Endothelial cell of umbilical vein (primary cell): ENCODE data around the gene EIF4E. TPM values are rescaled to one million over a fixed set of nuclear protein-coding genes. Genes with fewer than 3 reads are reported as not detected.

Experiments used
- BruUV-seq: library from RNA; stranded (reverse); fragments of 400-500 nt; replicated peaks from 2 replicates; lab custom pipeline; 2021; lab: Mats Ljungman, UMichigan
- CTCF ChIA-PET: fragments of 300-600, 350-600 bp; sonication (Branson Sonifier 250); formaldehyde crosslinking; loops from one replicate; lab custom pipeline; 2021; ENCODE audit warnings: antibody characterized with exemption, inconsistent platforms; lab: Charles Lee
- POLR2A ChIA-PET: fragments of 300-600, 350-600 bp; sonication (Branson Sonifier 250); formaldehyde crosslinking; loops from one replicate; lab custom pipeline; 2021; ENCODE audit warnings: antibody characterized with exemption, inconsistent platforms; lab: Charles Lee
- DNase-seq: peaks from one replicate; pipeline ENCODE4 v3.0.0-alpha.2; 2011; ENCODE audit warnings: low read depth, low spot score
- FAIRE-seq: peaks from 2 replicates; lab custom pipeline; 2011; peaks lifted over from hg19 to GRCh38; lab: Jason Lieb, UNC
- H2AFZ ChIP-seq: 2 replicates; pipeline ENCODE4 v1.6.0; 2012; ENCODE audit warnings: low read depth, low read length, control low read depth, inconsistent platforms
- H3K27ac ChIP-seq: 2 replicates; pipeline ENCODE4 v1.5.1; 2011; ENCODE audit warnings: low read depth, mild to moderate bottlenecking, control low read depth, low read length, moderate library complexity; ENCODE audit not compliant: insufficient read depth
- H3K27me3 ChIP-seq, 2 experiments: 2 replicates each; pipeline versions ENCODE4 v1.6.0 to v1.6.1; 2011; ENCODE audit warnings: low read length in 2 of 2, mixed read lengths in 1 of 2; ENCODE audit not compliant: control insufficient read depth in 2 of 2, insufficient read depth in 2 of 2
- H3K36me3 ChIP-seq, 2 experiments: 2 replicates in 1 of 2; 3 replicates in 1 of 2; pipeline ENCODE4 v1.5.1; 2011; ENCODE audit warnings: low read length in 2 of 2, mild to moderate bottlenecking in 1 of 2, moderate library complexity in 1 of 2; ENCODE audit not compliant: control insufficient read depth in 2 of 2, insufficient read depth in 2 of 2; ENCODE audit errors: extremely low read depth in 1 of 2
- H3K4me1 ChIP-seq: 3 replicates; pipeline ENCODE4 v1.5.1; 2011; ENCODE audit warnings: mild to moderate bottlenecking, low read length; ENCODE audit not compliant: control insufficient read depth, insufficient read depth; ENCODE audit errors: extremely low read depth
- H3K4me2 ChIP-seq: 2 replicates; pipeline ENCODE4 v1.6.1; 2011; ENCODE audit warnings: low read length, control low read depth, mixed read lengths; ENCODE audit not compliant: insufficient read depth
- H3K4me3 ChIP-seq, 3 experiments: fragments of 200-600 bp in 1 of 3; sonication (generic), shearing (Covaris generic) in 1 of 3; replicated peaks in 1 of 3; 2 replicates each; pipeline ENCODE4 v1.5.1; 2011 to 2016; ENCODE audit warnings: control low read depth in 3 of 3, low read length in 3 of 3, mild to moderate bottlenecking in 2 of 3, inconsistent platforms in 1 of 3, low read depth in 1 of 3, moderate library complexity in 1 of 3; ENCODE audit not compliant: insufficient read depth in 1 of 3
- H3K79me2 ChIP-seq: 2 replicates; pipeline ENCODE4 v1.6.0; 2012; ENCODE audit warnings: low read length, inconsistent platforms; ENCODE audit not compliant: control insufficient read depth, insufficient read depth
- H3K9ac ChIP-seq: replicated peaks from 2 replicates; pipeline ENCODE3; 2011; ENCODE audit warnings: low read length, control low read depth; ENCODE audit not compliant: insufficient read depth; ENCODE audit errors: extremely low read depth
- H3K9me1 ChIP-seq: replicated peaks from 3 replicates; pipeline ENCODE4 v1.6.0; 2011; ENCODE audit warnings: mild to moderate bottlenecking, low read length; ENCODE audit not compliant: control insufficient read depth, insufficient read depth; ENCODE audit errors: extremely low read depth
- H3K9me3 ChIP-seq: replicated peaks from 2 replicates; pipeline ENCODE4 v1.5.1; 2012; ENCODE audit warnings: low read length, inconsistent platforms; ENCODE audit not compliant: control insufficient read depth, insufficient read depth
- H4K20me1 ChIP-seq: replicated peaks from 2 replicates; pipeline ENCODE3; 2011; ENCODE audit warnings: mild to moderate bottlenecking, low read length; ENCODE audit not compliant: control insufficient read depth, insufficient read depth; ENCODE audit errors: extremely low read depth
- CTCF ChIP-seq, 2 donors: IDR thresholded peaks; 1 replicate in 1 of 2; 2 replicates in 1 of 2; pipeline ENCODE4 v1.5.1; 2011; ENCODE audit warnings: low read length in 2 of 2, mild to moderate bottlenecking in 2 of 2, moderate library complexity in 2 of 2, control low read depth in 1 of 2, inconsistent platforms in 1 of 2, low read depth in 1 of 2; ENCODE audit not compliant: insufficient read depth in 1 of 2; ENCODE audit errors: extremely low read depth in 1 of 2
- EZH2 ChIP-seq: IDR thresholded peaks from 2 replicates; pipeline ENCODE4 v1.6.1; 2012; ENCODE audit warnings: borderline replicate concordance, low read depth, mild to moderate bottlenecking, moderate library complexity, low read length, inconsistent platforms; ENCODE audit not compliant: severe bottlenecking
- FOS ChIP-seq: IDR thresholded peaks from 2 replicates; pipeline ENCODE4 v1.6.1; 2011; ENCODE audit warnings: mild to moderate bottlenecking, low read length, moderate library complexity, borderline replicate concordance; ENCODE audit not compliant: insufficient read depth
- GATA2 ChIP-seq: IDR thresholded peaks from 2 replicates; pipeline ENCODE4 v1.7.0; 2011; ENCODE audit warnings: low read depth, mild to moderate bottlenecking, moderate library complexity, mixed read lengths, low read length; ENCODE audit not compliant: insufficient read length, insufficient read depth
- JUN ChIP-seq: IDR thresholded peaks from 2 replicates; pipeline ENCODE4 v1.6.1; 2011; ENCODE audit warnings: borderline replicate concordance, low read depth; ENCODE audit not compliant: insufficient read length, insufficient read depth
- MAX ChIP-seq: IDR thresholded peaks from 2 replicates; pipeline ENCODE4 v1.6.1; 2011; ENCODE audit not compliant: insufficient read depth, insufficient read length
- MYC ChIP-seq: IDR thresholded peaks from one replicate; pipeline ENCODE4 v1.6.1; 2011; ENCODE audit warnings: mild to moderate bottlenecking, low read depth, low read length
- POLR2A ChIP-seq: IDR thresholded peaks from 2 replicates; pipeline ENCODE4 v1.6.1; 2012; ENCODE audit warnings: low read depth, mild to moderate bottlenecking, control low read depth, low read length
- POLR2AphosphoS5 ChIP-seq: IDR thresholded peaks from 2 replicates; pipeline ENCODE4 v1.6.1; 2012; ENCODE audit warnings: low read depth, mild to moderate bottlenecking, control low read depth, low read length, moderate library complexity; ENCODE audit not compliant: insufficient read depth
- dilution Hi-C: fragments of 300-500 bp; cut with MboI; formaldehyde crosslinking; loops from one replicate; pipeline ENCODE4 v1.15.0; 2019; ENCODE audit warnings: low sequenced_read_pairs; ENCODE audit not compliant: extremely low pct_ligation_motif_present
- intact Hi-C: fragments of 100-400 bp; cut with micrococcal nuclease; formaldehyde crosslinking; loops from one replicate; pipeline ENCODE4 v1.10.0; 2022
- polyA plus RNA-seq, 4 experiments: library from polyadenylated mRNA; depleted of rRNA in 3 of 4; stranded (reverse) in 3 of 4; unstranded in 1 of 4; fragments of >200 nt; gene quantifications; 2 replicates each; pipeline versions ENCODE4 v1.2.1 to v1.2.3, GENCODE V29; 2011 to 2012; ENCODE audit warnings: missing spikeins in 1 of 4
- total RNA-seq: library from RNA; stranded (reverse); gene quantifications from 2 replicates; pipeline ENCODE4 v1.2.3, GENCODE V29; 2021

Gene EIF4E
- total and polyA plus RNA-seq, 2 donors (not counting 3 experiments of a cell fraction or from before 2014, with no cell fraction given) = 40.3 to 107 TPM

- ChIA-PET POLR2A (interaction anchor here (0.9 kb wide), 1 partner anchor 9 kb away, joined by 3 read pairs; no protein-coding TSS in a partner anchor), CTCF (interaction anchor here (0.7 to 1.6 kb wide), 4 partner anchors 12 to 118 kb away, joined by 3 to 4 read pairs (median 3); partner anchors contain the start of gene METAP1)
- intact Hi-C loops (loop anchor here (2.0 kb wide), 1 partner anchor 57 kb away; the partner anchor contains the start of gene METAP1), dilution Hi-C loops (no loop called here)
- Histone ChIP-seq H3K4me3 (no peak overlapping the region), H2AFZ (no peak overlapping the region), H3K27me3 (no peaks in the 10 kb centered on the region), H3K9ac (no peak overlapping the region), H3K79me2 (no peaks in the 10 kb centered on the region), H3K27ac (no peak overlapping the region), H3K4me2 (no peak overlapping the region), H3K9me1 (no peaks in the 10 kb centered on the region), H3K4me1 (peaks cover 4% of the 10 kb centered on the region), H4K20me1 (no peaks in the 10 kb centered on the region), H3K36me3 (no peaks in the 10 kb centered on the region), H3K9me3 (no peaks in the 10 kb centered on the region)
- BruUV-seq = no TSS peak
- DNase-seq = no peak
- TF ChIP-seq EZH2 = no peak
- TF ChIP-seq POLR2AphosphoS5 = no peak
- no peak for TF ChIP-seq FOS
- TF ChIP-seq CTCF (IDR thresholded peaks at IDR 0.05; ENCODE audit: extremely low read depth in 1 of 2, insufficient read depth in 1 of 2, low read depth in 1 of 2, low read length in 2 of 2) = no peak
- no peak for TF ChIP-seq MAX
- no peak for TF ChIP-seq GATA2
- TF ChIP-seq POLR2A = no peak
- no peak for TF ChIP-seq JUN
- no peak for TF ChIP-seq MYC
- FAIRE-seq = no peak
Measured at GRCh38 chr4:98937986-98938720, 9.2 kb upstream of the EIF4E start.
